ENCODE results near the gene BMPR1A.

The BMPR1A gene

DNA sequence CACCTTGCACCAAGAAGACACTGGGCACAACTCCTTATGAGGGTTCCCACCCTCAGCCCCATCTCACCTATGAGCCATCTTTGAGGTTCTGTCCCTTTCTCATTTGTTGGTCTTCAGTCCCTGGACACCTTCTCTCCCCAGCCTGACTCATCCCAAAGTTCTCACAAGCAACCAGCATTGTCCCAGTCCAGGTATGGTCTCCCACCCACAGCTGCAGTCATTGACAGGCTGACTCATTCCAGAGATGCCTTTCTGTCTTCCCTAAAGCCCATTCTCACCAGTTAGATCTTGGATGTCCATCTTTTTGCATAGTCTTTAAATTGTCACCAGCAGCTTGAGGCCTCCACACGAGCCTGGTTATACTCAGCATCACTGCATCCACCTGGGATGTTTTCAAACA is 26.7 kb upstream of the BMPR1A start:
- TF ChIP-seq ARNTL (CRISPR knock-in tag; IDR thresholded peaks at IDR 0.05; ENCODE audit: borderline replicate concordance, low read depth) = no peak
- TF ChIP-seq TOX (CRISPR knock-in tag; IDR thresholded peaks at IDR 0.05; ENCODE audit: borderline replicate concordance) = no peak
- TF ChIP-seq, protein P1, sequence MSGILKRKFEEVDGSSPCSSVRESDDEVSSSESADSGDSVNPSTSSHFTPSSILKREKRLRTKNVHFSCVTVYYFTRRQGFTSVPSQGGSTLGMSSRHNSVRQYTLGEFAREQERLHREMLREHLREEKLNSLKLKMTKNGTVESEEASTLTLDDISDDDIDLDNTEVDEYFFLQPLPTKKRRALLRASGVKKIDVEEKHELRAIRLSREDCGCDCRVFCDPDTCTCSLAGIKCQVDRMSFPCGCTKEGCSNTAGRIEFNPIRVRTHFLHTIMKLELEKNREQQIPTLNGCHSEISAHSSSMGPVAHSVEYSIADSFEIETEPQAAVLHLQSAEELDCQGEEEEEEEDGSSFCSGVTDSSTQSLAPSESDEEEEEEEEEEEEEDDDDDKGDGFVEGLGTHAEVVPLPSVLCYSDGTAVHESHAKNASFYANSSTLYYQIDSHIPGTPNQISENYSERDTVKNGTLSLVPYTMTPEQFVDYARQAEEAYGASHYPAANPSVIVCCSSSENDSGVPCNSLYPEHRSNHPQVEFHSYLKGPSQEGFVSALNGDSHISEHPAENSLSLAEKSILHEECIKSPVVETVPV (CRISPR knock-in tag; IDR thresholded peaks at IDR 0.05) = no peak
- no peak for ATAC-seq

DNA sequence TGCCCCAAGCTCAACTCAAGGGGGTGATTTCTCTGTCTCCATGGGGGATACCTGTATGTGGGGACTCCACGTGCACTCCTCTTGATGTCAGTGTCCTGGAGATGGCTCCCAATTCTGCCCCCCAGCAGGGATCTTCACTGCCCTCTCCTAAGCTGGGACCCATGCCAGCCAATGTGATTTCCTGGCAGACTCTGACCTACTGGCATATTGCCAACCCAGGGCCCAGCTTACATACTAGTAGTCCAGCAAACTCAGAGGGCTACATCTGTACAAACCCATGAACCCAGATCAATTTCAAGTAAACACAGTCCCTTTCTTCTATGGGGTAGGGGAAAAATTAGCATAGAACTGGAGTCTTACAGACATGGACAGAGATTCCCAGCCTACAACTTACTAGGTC is 26.2 kb upstream of the BMPR1A start:
- TF ChIP-seq ZFP30 (CRISPR knock-in tag; IDR thresholded peaks at IDR 0.05) (no peak), ZNF565 (CRISPR knock-in tag; conservative IDR thresholded peaks at IDR 0.05; ENCODE audit: low read depth) (no peak), ISL1 (CRISPR knock-in tag; IDR thresholded peaks at IDR 0.05) (no peak), ZNF8 (CRISPR knock-in tag; IDR thresholded peaks at IDR 0.05) (no peak), GLIS3 (CRISPR knock-in tag; IDR thresholded peaks at IDR 0.05) (no peak), ZC3H10 (CRISPR knock-in tag; IDR thresholded peaks at IDR 0.05) (no peak), ZNF70 (CRISPR knock-in tag; IDR thresholded peaks at IDR 0.05) (no peak)
- TF ChIP-seq, protein P2, sequence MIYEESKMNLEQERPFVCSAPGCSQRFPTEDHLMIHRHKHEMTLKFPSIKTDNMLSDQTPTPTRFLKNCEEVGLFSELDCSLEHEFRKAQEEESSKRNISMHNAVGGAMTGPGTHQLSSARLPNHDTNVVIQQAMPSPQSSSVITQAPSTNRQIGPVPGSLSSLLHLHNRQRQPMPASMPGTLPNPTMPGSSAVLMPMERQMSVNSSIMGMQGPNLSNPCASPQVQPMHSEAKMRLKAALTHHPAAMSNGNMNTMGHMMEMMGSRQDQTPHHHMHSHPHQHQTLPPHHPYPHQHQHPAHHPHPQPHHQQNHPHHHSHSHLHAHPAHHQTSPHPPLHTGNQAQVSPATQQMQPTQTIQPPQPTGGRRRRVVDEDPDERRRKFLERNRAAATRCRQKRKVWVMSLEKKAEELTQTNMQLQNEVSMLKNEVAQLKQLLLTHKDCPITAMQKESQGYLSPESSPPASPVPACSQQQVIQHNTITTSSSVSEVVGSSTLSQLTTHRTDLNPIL (CRISPR knock-in tag; IDR thresholded peaks at IDR 0.05; ENCODE audit: low read depth) = no peak
- ATAC-seq = peak; percentile 48

DNA sequence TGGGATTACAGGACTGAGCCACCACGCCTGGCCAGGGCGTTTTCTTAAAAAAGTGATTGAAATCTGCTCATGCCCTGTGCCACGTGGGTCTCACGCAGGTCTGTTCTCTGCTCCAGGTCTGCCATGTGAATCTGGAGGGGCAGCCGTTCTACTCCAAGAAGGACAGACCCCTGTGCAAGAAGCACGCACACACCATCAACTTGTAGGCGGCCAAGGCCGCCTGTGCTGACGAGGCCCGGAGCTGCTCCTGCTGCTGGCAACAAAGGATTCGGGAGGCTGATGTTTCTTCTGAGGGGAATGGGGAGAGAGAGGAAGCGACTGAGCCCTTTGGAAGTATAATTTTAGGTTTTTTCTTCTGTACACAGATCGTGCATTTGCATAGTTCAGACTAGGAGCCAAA is 23.6 kb upstream of the BMPR1A start:
- ATAC-seq = no peak
- TF ChIP-seq TOX (CRISPR knock-in tag; IDR thresholded peaks at IDR 0.05; ENCODE audit: borderline replicate concordance) (no peak), ZC3H10 (CRISPR knock-in tag; IDR thresholded peaks at IDR 0.05) (no peak), ARNTL (CRISPR knock-in tag; IDR thresholded peaks at IDR 0.05; ENCODE audit: borderline replicate concordance, low read depth) (no peak), BACH2 (CRISPR knock-in tag; IDR thresholded peaks at IDR 0.05; ENCODE audit: borderline replicate concordance) (no peak), ZFP3 (CRISPR knock-in tag; IDR thresholded peaks at IDR 0.05) (no peak), ESRRG (CRISPR knock-in tag; IDR thresholded peaks at IDR 0.05) (no peak), ISL1 (CRISPR knock-in tag; IDR thresholded peaks at IDR 0.05) (no peak), SNAI2 (CRISPR knock-in tag; IDR thresholded peaks at IDR 0.05) (no peak), OSR1 (CRISPR knock-in tag; IDR thresholded peaks at IDR 0.05) (no peak), ZFP30 (CRISPR knock-in tag; IDR thresholded peaks at IDR 0.05) (no peak), TCF4 (CRISPR knock-in tag; IDR thresholded peaks at IDR 0.05; ENCODE audit: borderline replicate concordance) (no peak), RARB (CRISPR knock-in tag; IDR thresholded peaks at IDR 0.05) (no peak), ZNF70 (CRISPR knock-in tag; IDR thresholded peaks at IDR 0.05) (no peak), PPARA (CRISPR knock-in tag; IDR thresholded peaks at IDR 0.05; ENCODE audit: borderline replicate concordance) (no peak), GLIS3 (CRISPR knock-in tag; IDR thresholded peaks at IDR 0.05) (no peak)
- TF ChIP-seq, protein P3, sequence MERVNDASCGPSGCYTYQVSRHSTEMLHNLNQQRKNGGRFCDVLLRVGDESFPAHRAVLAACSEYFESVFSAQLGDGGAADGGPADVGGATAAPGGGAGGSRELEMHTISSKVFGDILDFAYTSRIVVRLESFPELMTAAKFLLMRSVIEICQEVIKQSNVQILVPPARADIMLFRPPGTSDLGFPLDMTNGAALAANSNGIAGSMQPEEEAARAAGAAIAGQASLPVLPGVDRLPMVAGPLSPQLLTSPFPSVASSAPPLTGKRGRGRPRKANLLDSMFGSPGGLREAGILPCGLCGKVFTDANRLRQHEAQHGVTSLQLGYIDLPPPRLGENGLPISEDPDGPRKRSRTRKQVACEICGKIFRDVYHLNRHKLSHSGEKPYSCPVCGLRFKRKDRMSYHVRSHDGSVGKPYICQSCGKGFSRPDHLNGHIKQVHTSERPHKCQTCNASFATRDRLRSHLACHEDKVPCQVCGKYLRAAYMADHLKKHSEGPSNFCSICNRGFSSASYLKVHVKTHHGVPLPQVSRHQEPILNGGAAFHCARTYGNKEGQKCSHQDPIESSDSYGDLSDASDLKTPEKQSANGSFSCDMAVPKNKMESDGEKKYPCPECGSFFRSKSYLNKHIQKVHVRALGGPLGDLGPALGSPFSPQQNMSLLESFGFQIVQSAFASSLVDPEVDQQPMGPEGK (CRISPR knock-in tag; IDR thresholded peaks at IDR 0.05; ENCODE audit: borderline replicate concordance) = no peak
- TF ChIP-seq, protein P4, sequence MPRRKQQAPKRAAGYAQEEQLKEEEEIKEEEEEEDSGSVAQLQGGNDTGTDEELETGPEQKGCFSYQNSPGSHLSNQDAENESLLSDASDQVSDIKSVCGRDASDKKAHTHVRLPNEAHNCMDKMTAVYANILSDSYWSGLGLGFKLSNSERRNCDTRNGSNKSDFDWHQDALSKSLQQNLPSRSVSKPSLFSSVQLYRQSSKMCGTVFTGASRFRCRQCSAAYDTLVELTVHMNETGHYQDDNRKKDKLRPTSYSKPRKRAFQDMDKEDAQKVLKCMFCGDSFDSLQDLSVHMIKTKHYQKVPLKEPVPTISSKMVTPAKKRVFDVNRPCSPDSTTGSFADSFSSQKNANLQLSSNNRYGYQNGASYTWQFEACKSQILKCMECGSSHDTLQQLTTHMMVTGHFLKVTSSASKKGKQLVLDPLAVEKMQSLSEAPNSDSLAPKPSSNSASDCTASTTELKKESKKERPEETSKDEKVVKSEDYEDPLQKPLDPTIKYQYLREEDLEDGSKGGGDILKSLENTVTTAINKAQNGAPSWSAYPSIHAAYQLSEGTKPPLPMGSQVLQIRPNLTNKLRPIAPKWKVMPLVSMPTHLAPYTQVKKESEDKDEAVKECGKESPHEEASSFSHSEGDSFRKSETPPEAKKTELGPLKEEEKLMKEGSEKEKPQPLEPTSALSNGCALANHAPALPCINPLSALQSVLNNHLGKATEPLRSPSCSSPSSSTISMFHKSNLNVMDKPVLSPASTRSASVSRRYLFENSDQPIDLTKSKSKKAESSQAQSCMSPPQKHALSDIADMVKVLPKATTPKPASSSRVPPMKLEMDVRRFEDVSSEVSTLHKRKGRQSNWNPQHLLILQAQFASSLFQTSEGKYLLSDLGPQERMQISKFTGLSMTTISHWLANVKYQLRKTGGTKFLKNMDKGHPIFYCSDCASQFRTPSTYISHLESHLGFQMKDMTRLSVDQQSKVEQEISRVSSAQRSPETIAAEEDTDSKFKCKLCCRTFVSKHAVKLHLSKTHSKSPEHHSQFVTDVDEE (CRISPR knock-in tag; IDR thresholded peaks at IDR 0.05) = no peak
- TF ChIP-seq, protein P1 (CRISPR knock-in tag; IDR thresholded peaks at IDR 0.05) = no peak
- TF ChIP-seq, protein P2 (CRISPR knock-in tag; IDR thresholded peaks at IDR 0.05; ENCODE audit: low read depth) = no peak

Data from SK-N-SH treated with all-trans-retinoic acid at 6 μM for 48 hours (cell line).